NCI-H2029 (cell line): ENCODE measurements around the gene GPC5.
"Not testable (repeated sequence)": the region's sequence is repeated elsewhere in the genome, so short reads cannot be mapped to it uniquely, and the experiment has no call there.

Source experiments
- DNase-seq: peaks from one replicate; lab custom pipeline; 2025; lab: John Stamatoyannopoulos, UW

The GPC5 gene

GRCh38 chr13:91368676-91369440, 29.6 kb upstream of the GPC5 start:
- DNase-seq: no peak

GRCh38 chr13:91369441-91369831, 29.0 kb upstream of the GPC5 start:
- DNase-seq: no peak

GRCh38 chr13:91370501-91370900, 27.9 kb upstream of the GPC5 start:
- DNase-seq: no peak

- no peak for DNase-seq
These were observed 25.5 kb upstream of the GPC5 start for GRCh38 chr13:91372911-91373310.

- DNase-seq: no peak
These were observed 23.2 kb upstream of the GPC5 start for GRCh38 chr13:91375116-91375729.

GRCh38 chr13:91381371-91381770, 17.1 kb upstream of the GPC5 start:
- DNase-seq: no peak

GRCh38 chr13:91383836-91384235, 14.6 kb upstream of the GPC5 start:
- DNase-seq: no peak

- no peak for DNase-seq
These were observed 13.5 kb upstream of the GPC5 start for GRCh38 chr13:91384896-91385295.

GRCh38 chr13:91389186-91389585, 9.2 kb upstream of the GPC5 start:
- no peak for DNase-seq

- no peak for DNase-seq
These were observed 826 bp upstream of the GPC5 start for GRCh38 chr13:91397595-91397994.

- DNase-seq: no peak
These were observed 1.0 kb downstream of the GPC5 start for GRCh38 chr13:91399189-91400062.

- no peak for DNase-seq
These were observed 1.6 kb downstream of the GPC5 start for GRCh38 chr13:91400063-91400399.

GRCh38 chr13:91400671-91401070, 2.2 kb downstream of the GPC5 start:
- no peak for DNase-seq

GRCh38 chr13:91401920-91402319, 3.5 kb downstream of the GPC5 start:
- no peak for DNase-seq

- no peak for DNase-seq
These were observed 6.8 kb downstream of the GPC5 start for GRCh38 chr13:91405240-91405639.

GRCh38 chr13:91406619-91407018, 8.2 kb downstream of the GPC5 start:
- no peak for DNase-seq

GRCh38 chr13:91408971-91409370, 10.6 kb downstream of the GPC5 start:
- DNase-seq: no peak

GRCh38 chr13:91416579-91416978, 18.2 kb downstream of the GPC5 start:
- DNase-seq: not testable (repeated sequence)

GRCh38 chr13:91417660-91418325, 19.4 kb downstream of the GPC5 start:
- no peak for DNase-seq

- no peak for DNase-seq
These were observed 28.5 kb downstream of the GPC5 start for GRCh38 chr13:91426913-91427312.

- not testable (repeated sequence) for DNase-seq
These were observed 40.3 kb downstream of the GPC5 start for GRCh38 chr13:91438674-91439073.

- no peak for DNase-seq
These were observed 52.5 kb downstream of the GPC5 start for GRCh38 chr13:91450913-91451312.
